Measurements from ENCODE around the gene OR8K3. TPM values are rescaled to one million over a fixed set of nuclear protein-coding genes. Genes with fewer than 3 reads are reported as not detected.

OR8K3 gene
- not detected for total RNA-seq (2021; ENCODE audit: unreplicated experiment)
- not detected for polyA plus RNA-seq (2012; ENCODE audit: insufficient read length)
- not detected for Bru-seq, nascent RNA
- BruChase-seq, experiment 1, labeled RNA remaining after a 2-hour chase, result not detected
- BruChase-seq, experiment 2, labeled RNA remaining after a 6-hour chase, result not detected
- long read RNA-seq, result 0 reads

GRCh38 chr11:56314844-56315243 lies at the start of gene OR8K3:
Gene OR8K3 (plus strand): TSS chr11:56315144. CDS start chr11:56318307, 3,163 bp downstream.
- in situ Hi-C loops (cut with HindIII; ENCODE audit: low pct_unique_long_range_greater_than_20kb, low sequenced_read_pairs), result no loop called here

DNA sequence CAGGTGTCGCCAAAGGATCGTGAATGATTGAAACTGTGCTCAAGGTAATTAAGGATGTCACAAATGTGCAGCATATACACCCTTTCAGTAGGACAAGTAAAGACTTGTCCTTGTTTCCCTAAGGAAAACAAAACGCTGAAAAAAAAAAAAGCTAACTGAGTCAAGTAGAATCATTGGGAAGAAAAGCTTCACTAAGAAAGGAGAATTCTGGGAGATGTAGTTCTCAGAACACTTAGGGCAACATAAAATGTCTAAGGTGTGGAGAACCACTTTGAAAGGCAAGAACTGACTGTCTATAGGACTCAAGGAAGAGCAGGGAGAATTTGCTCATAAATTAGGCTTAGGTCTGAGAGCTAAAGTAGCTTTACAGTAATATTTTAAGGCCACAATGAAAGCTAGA lies 43.9 kb upstream of the OR8K3 start:
- Histone ChIP-seq H3K4me3 (ENCODE audit: low read depth in 2 of 2, low read length in 2 of 2) (no peak overlapping the region), H3K36me3 (ENCODE audit: control insufficient read depth, insufficient read depth, low read length) (no peaks in the 10 kb centered on the region), H3K4me1 (ENCODE audit: control insufficient read depth, insufficient read depth, low read length) (no peaks in the 10 kb centered on the region), H3K27ac (ENCODE audit: low read length) (no peak overlapping the region), H3K9me3 (ENCODE audit: control insufficient read depth, insufficient read depth, low read depth, low read length) (no peaks in the 10 kb centered on the region), H3K27me3 (ENCODE audit: control insufficient read depth, insufficient read depth, low read length) (no peaks in the 10 kb centered on the region)
- TF ChIP-seq SIN3A (IDR thresholded peaks at IDR 0.05; ENCODE audit: borderline replicate concordance, insufficient read depth, low read depth, low read length), result no peak
- TF ChIP-seq REST (IDR thresholded peaks at IDR 0.05; ENCODE audit: insufficient read depth in 1 of 2, low read depth in 2 of 2, low read length in 1 of 2), result no peak
- TF ChIP-seq POLR2AphosphoS5 (IDR thresholded peaks at IDR 0.05; ENCODE audit: low read depth, low read length), result no peak
- TF ChIP-seq, protein P1, sequence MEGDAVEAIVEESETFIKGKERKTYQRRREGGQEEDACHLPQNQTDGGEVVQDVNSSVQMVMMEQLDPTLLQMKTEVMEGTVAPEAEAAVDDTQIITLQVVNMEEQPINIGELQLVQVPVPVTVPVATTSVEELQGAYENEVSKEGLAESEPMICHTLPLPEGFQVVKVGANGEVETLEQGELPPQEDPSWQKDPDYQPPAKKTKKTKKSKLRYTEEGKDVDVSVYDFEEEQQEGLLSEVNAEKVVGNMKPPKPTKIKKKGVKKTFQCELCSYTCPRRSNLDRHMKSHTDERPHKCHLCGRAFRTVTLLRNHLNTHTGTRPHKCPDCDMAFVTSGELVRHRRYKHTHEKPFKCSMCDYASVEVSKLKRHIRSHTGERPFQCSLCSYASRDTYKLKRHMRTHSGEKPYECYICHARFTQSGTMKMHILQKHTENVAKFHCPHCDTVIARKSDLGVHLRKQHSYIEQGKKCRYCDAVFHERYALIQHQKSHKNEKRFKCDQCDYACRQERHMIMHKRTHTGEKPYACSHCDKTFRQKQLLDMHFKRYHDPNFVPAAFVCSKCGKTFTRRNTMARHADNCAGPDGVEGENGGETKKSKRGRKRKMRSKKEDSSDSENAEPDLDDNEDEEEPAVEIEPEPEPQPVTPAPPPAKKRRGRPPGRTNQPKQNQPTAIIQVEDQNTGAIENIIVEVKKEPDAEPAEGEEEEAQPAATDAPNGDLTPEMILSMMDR (IDR thresholded peaks at IDR 0.05), result no peak
- no peak for TF ChIP-seq TCF7L2 (IDR thresholded peaks at IDR 0.05; ENCODE audit: low read depth, low read length)
- intact Hi-C loops (cut with micrococcal nuclease; ENCODE audit: unreplicated experiment), result no loop called here
- DNase-seq (ENCODE audit: low read depth, low spot score) (no peak), ATAC-seq (no peak)
- no TSS peak for BruUV-seq (replicated peaks)
- in situ Hi-C loops (cut with HindIII; ENCODE audit: low pct_unique_long_range_greater_than_20kb, low sequenced_read_pairs), result no loop called here
- ChIA-PET CTCF (no interaction called here), POLR2A (no interaction called here)

More at GRCh38 chr11:56314844-56315243, at the start of gene OR8K3:
- Histone ChIP-seq H3K36me3 (ENCODE audit: control insufficient read depth, insufficient read depth, low read length) (no peaks in the 10 kb centered on the region), H3K27me3 (ENCODE audit: control insufficient read depth, insufficient read depth, low read length) (no peaks in the 10 kb centered on the region), H3K27ac (ENCODE audit: low read length) (no peak within 1 kb of the TSS), H3K4me1 (ENCODE audit: control insufficient read depth, insufficient read depth, low read length) (no peaks in the 10 kb centered on the region), H3K9me3 (ENCODE audit: control insufficient read depth, insufficient read depth, low read depth, low read length) (no peaks in the 10 kb centered on the region), H3K4me3 (ENCODE audit: low read depth in 2 of 2, low read length in 2 of 2) (no peak within 1 kb of the TSS)
- TF ChIP-seq TCF7L2 (IDR thresholded peaks at IDR 0.05; ENCODE audit: low read depth, low read length) (no peak), POLR2AphosphoS5 (IDR thresholded peaks at IDR 0.05; ENCODE audit: low read depth, low read length) (no peak), REST (IDR thresholded peaks at IDR 0.05; ENCODE audit: insufficient read depth in 1 of 2, low read depth in 2 of 2, low read length in 1 of 2) (no peak), SIN3A (IDR thresholded peaks at IDR 0.05; ENCODE audit: borderline replicate concordance, insufficient read depth, low read depth, low read length) (no peak)
- TF ChIP-seq, protein P1 (IDR thresholded peaks at IDR 0.05), result no peak
- no peak for ATAC-seq
- ChIA-PET CTCF (no interaction called here), POLR2A (no interaction called here)
- no peak for DNase-seq (ENCODE audit: low read depth, low spot score)
- intact Hi-C loops (cut with micrococcal nuclease; ENCODE audit: unreplicated experiment), result no loop called here
- no TSS peak for BruUV-seq (replicated peaks)
